Esophagus muscularis mucosa (tissue), 4 donors: Measurements from ENCODE around the gene CAPN9. TPM values are rescaled to one million over a fixed set of nuclear protein-coding genes. Genes with fewer than 3 reads are reported as not detected.

Experiments used
- DNase-seq: peaks from one replicate; pipeline ENCODE4 v3.0.0-alpha.2; 2017; ENCODE audit errors: extremely low spot score
- H3K27ac ChIP-seq, 4 donors: fragments of 200-600 bp; sonication (generic); replicated peaks in 1 of 4; 1 replicate in 3 of 4; 2 replicates in 1 of 4; pipeline ENCODE4 v1.5.1; 2016 to 2019; ENCODE audit warnings: mild to moderate bottlenecking in 1 of 4
- H3K27me3 ChIP-seq, 4 donors: fragments of 200-600 bp; sonication (generic); one replicate each; pipeline versions ENCODE4 v1.5.1 to v1.6.0; 2016 to 2019
- H3K36me3 ChIP-seq, 4 donors: fragments of 200-600 bp; sonication (generic); one replicate each; pipeline ENCODE4 v1.5.1; 2016 to 2019
- H3K4me1 ChIP-seq, 4 donors: fragments of 200-600 bp; sonication (generic); one replicate each; pipeline ENCODE4 v1.5.1; 2016 to 2019
- H3K4me3 ChIP-seq, 4 donors: fragments of 200-600 bp; sonication (generic); 1 replicate in 2 of 4; 2 replicates in 2 of 4; pipeline ENCODE4 v1.5.1; 2016 to 2019; ENCODE audit warnings: mild to moderate bottlenecking in 4 of 4, moderate library complexity in 1 of 4
- H3K9me3 ChIP-seq, 4 donors: fragments of 200-600 bp; sonication (generic); 1 replicate in 3 of 4; 2 replicates in 1 of 4; pipeline ENCODE4 v1.5.1; 2016 to 2019
- CTCF ChIP-seq, 3 experiments: fragments of 200-600 bp in 2 of 3; fragments of 450-650 bp in 1 of 3; sonication (generic) in 2 of 3; IDR thresholded peaks; one replicate each; pipeline ENCODE4 v1.5.1; 2017 to 2019; ENCODE audit warnings: antibody characterized with exemption in 3 of 3, mild to moderate bottlenecking in 2 of 3, moderate library complexity in 1 of 3
- EP300 ChIP-seq: sonication (generic); formaldehyde crosslinking; IDR thresholded peaks from one replicate; pipeline ENCODE4 v1.6.1; 2017; ENCODE audit warnings: antibody characterized with exemption
- POLR2A ChIP-seq: fragments of 450-650 bp; IDR thresholded peaks from one replicate; pipeline ENCODE4 v1.6.1; 2017; ENCODE audit warnings: antibody characterized with exemption, moderate library complexity, mild to moderate bottlenecking, low read depth
- POLR2AphosphoS5 ChIP-seq, 2 donors: sonication (generic); formaldehyde crosslinking; IDR thresholded peaks; one replicate each; pipeline ENCODE4 v1.6.1; 2017; ENCODE audit warnings: antibody characterized with exemption in 2 of 2
- WGBS: methylation state at CpG from one replicate; pipeline ENCODE4 v1.1.5; 2018; 5-methylcytosine and 5-hydroxymethylcytosine counted together
- intact Hi-C: fragments of 100-400 bp; cut with DNase I; formaldehyde crosslinking; loops from one replicate; pipeline ENCODE4 v1.15.1; 2023
- small RNA-seq, 3 donors: library from RNA; depleted of rRNA; stranded (forward); fragments of <200 nt; gene quantifications; one replicate each; pipeline ENCODE3, GENCODE V24; 2016
- total RNA-seq, 4 donors: library from RNA; depleted of rRNA; stranded (reverse); fragments of >200 nt; gene quantifications; one replicate each; pipeline versions ENCODE4 v1.1.0 to v1.2.1, GENCODE V29; 2016

CAPN9 gene
- total RNA-seq, 4 donors from 2014 or later, result not detected

GRCh38 chr1:230851291-230851691 lies 104.1 kb downstream of the CAPN9 start:
- WGBS, result 46% methylated on average over 5 of the region's 5 CpGs
- Histone ChIP-seq H3K36me3 (peaks cover 18 to 33% (median 26%) of the 10 kb centered on the region in 4 donors), H3K27me3 (no peaks in the 10 kb centered on the region), H3K9me3 (peaks cover 0 to 6% (median 3%) of the 10 kb centered on the region in 4 donors), H3K4me3 (no peak overlapping the region), H3K27ac (peak overlapping the region; percentile 66 to 78 (median 74)), H3K4me1 (peaks cover 42 to 77% (median 59%) of the 10 kb centered on the region in 4 donors)
- intact Hi-C loops, result loop anchor here (2.0 kb wide), 1 partner anchor 14 kb away; no protein-coding TSS in a partner anchor
- no peak for DNase-seq
- TF ChIP-seq POLR2A (no peak), CTCF (IDR thresholded peaks at IDR 0.05) (no peak), EP300 (no peak), POLR2AphosphoS5 (IDR thresholded peaks at IDR 0.05) (peak in 1 of 2 donors; percentile 10)

Small RNAs within 50 kb of the gene (small RNA-seq; reads per million reads assigned to genes)
- 0.08 to 1.5 (median 0.56) reads per million in 3 donors for gene RNA5SP79

Other genes with a start within 250 kb of the CAPN9 start
- 10 to 100 TPM; 20.9 to 23.9 (median 22.5) TPM for gene COG2, start 104.9 kb upstream of the CAPN9 start, total RNA-seq
- 10 to 100 TPM in 3 of 4 donors, 1 to 10 TPM in 1; 3.7 to 15.3 (median 12.3) TPM for gene AGT, start 33.3 kb upstream of the CAPN9 start, total RNA-seq
- 100 to 1,000 TPM in 3 of 4 donors, 10 to 100 TPM in 1; 95.6 to 214 (median 140) TPM for gene C1orf198, start 121.1 kb downstream of the CAPN9 start, total RNA-seq
- gene TTC13, start 231.5 kb downstream of the CAPN9 start, total RNA-seq, result 10 to 100 TPM in 2 of 4 donors, 1 to 10 TPM in 2; 8.4 to 27.0 (median 11.5) TPM
- gene ARV1, start 231.7 kb downstream of the CAPN9 start, total RNA-seq, result 10 to 100 TPM; 14.9 to 21.6 (median 18.8) TPM